ENCODE data around the gene ABLIM2. TPM values are rescaled to one million over a fixed set of nuclear protein-coding genes. Genes with fewer than 3 reads are reported as not detected.

Gene ABLIM2
- total and polyA plus RNA-seq, 4 experiments from 2014 or later = 0.44 to 7.9 (median 3.8) TPM

DNA sequence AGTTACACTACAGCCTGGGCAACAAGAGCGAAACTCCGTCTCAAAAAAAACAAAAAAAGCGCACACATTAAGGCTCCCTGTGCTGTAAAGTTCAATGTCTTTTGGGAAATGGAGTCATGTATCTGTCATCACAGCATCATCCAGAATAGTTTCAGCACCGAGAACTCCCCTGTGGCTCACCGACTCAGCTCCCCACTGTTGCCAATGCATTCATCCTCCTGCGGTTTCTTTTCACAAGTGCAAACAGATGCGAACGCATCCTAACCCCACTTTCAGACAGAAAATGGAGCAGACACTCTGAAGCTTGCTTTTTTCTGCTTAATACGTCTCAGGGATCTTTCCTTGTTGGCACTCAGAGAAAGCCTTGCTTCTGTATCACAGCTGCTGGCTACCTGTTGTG lies 26.7 kb upstream of the ABLIM2 start:
- H3K27ac ChIP-seq (ENCODE audit: low read depth, low read length) = no peak overlapping the region
- intact Hi-C loops (cut with micrococcal nuclease) = no loop called here
- H3K36me3 ChIP-seq (ENCODE audit: insufficient read depth, low read length) = no peaks in the 10 kb centered on the region
- CTCF ChIA-PET (ENCODE audit: partially characterized antibody) = no interaction called here
- no peak overlapping the region for H3K4me3 ChIP-seq (ENCODE audit: low read length in 2 of 2)
- H3K4me3 Mint-ChIP-seq = no peak overlapping the region
- no peaks in the 10 kb centered on the region for H3K4me1 Mint-ChIP-seq
- no peaks in the 10 kb centered on the region for H3K27me3 ChIP-seq (ENCODE audit: insufficient read depth, low read length)
- POLR2A ChIA-PET (ENCODE audit: partially characterized antibody) = no interaction called here
- H3K4me1 ChIP-seq (ENCODE audit: insufficient read depth, low read length) = no peaks in the 10 kb centered on the region
- peaks cover 0 to 2% of the 10 kb centered on the region in 2 donors for H3K27me3 Mint-ChIP-seq
- no peak for DNase-seq
- no peak overlapping the region for H3K27ac Mint-ChIP-seq
- peaks cover 0 to 2% (median 0%) of the 10 kb centered on the region in 8 donors for H3K9me3 Mint-ChIP-seq
- H3K9me3 ChIP-seq (ENCODE audit: control insufficient read depth in 1 of 2, low read length in 2 of 2) = no peaks in the 10 kb centered on the region
- H3K36me3 Mint-ChIP-seq = no peaks in the 10 kb centered on the region

DNA sequence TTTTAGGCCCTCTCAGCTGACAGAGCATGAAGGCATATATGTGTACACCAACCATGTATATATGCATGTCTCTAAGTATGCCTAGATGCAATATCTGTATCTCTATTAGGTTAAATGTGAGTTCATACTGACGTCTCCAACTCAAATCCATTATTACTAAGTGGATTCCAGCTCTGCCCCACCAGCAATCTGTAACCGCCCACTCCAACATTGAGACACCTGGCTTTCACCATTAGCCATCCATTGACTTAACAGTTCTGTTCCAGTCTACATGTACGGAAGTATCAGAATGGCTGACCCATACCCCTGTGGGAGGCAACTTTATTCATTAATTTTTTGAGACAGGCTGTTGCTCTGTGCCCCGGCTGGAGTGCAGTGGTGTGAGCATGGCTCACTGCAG lies 25.4 kb upstream of the ABLIM2 start:
- intact Hi-C loops (cut with micrococcal nuclease) = no loop called here
- no peak overlapping the region for H3K27ac Mint-ChIP-seq

DNA sequence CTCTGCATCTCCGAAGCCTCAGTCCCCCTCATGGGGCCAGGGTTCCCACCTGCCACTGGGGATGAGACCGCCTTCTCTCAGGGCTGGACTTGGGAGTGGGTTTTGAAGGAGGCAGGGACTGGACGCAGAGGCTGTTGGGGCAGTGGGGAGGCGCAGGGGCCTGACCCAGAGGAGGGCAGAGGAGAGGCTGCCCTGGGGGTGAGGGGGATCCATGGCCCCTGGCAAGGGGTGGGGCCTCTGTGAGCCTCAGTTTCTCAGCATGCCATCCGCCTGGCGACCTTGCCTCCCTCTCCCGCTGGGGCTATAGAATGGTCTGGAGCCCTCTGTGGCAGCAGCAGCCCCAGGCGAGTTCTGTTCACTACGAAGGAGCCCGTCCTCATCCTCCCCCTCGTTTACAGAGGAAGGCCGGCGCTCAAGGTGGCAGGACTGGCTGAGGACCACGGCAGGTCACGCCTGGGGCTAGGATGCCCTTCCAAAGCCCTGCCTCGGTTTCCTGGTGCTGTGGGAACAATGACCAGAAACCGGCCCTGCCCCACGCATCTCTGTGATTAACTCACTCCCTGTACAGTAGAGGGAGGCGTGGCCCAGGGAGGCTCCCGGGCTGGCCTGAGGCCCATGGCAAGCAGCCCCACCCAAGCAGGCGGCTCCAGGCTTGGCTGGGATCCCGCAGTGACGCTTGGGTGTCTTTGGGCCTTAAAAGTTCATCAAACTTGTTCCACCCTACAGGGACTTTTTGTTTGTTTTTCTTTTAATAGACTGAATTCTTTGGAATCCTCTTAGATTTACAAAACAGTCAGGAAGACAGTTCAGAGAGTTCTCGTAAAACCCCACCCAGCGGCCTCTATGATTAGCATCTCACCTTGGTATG lies 24.5 kb upstream of the ABLIM2 start:
- Mint-ChIP-seq H3K4me3 (no peak overlapping the region), H3K4me1 (no peaks in the 10 kb centered on the region), H3K27ac (no peak overlapping the region), H3K9me3 (peaks cover 0 to 2% (median 0%) of the 10 kb centered on the region in 8 donors), H3K27me3 (peaks cover 0 to 2% of the 10 kb centered on the region in 2 donors), H3K36me3 (no peaks in the 10 kb centered on the region)
- no peaks in the 10 kb centered on the region for H3K4me1 ChIP-seq (ENCODE audit: insufficient read depth, low read length)
- ChIA-PET POLR2A (ENCODE audit: partially characterized antibody) (no interaction called here), CTCF (ENCODE audit: partially characterized antibody) (no interaction called here)
- H3K27ac ChIP-seq (ENCODE audit: low read depth, low read length) = no peak overlapping the region
- H3K9me3 ChIP-seq (ENCODE audit: control insufficient read depth in 1 of 2, low read length in 2 of 2) = no peaks in the 10 kb centered on the region
- H3K36me3 ChIP-seq (ENCODE audit: insufficient read depth, low read length) = no peaks in the 10 kb centered on the region
- H3K27me3 ChIP-seq (ENCODE audit: insufficient read depth, low read length) = no peaks in the 10 kb centered on the region
- intact Hi-C loops (cut with micrococcal nuclease) = no loop called here
- no peak overlapping the region for H3K4me3 ChIP-seq (ENCODE audit: low read length in 2 of 2)
- no peak for DNase-seq

More for the DNA sequence above, 25.4 kb upstream of the ABLIM2 start:
- Mint-ChIP-seq H3K9me3 (peaks cover 0 to 2% (median 0%) of the 10 kb centered on the region in 8 donors), H3K4me1 (no peaks in the 10 kb centered on the region), H3K36me3 (no peaks in the 10 kb centered on the region), H3K4me3 (no peak overlapping the region), H3K27me3 (peaks cover 0 to 2% of the 10 kb centered on the region in 2 donors)
- Histone ChIP-seq H3K27ac (ENCODE audit: low read depth, low read length) (no peak overlapping the region), H3K36me3 (ENCODE audit: insufficient read depth, low read length) (no peaks in the 10 kb centered on the region), H3K9me3 (ENCODE audit: control insufficient read depth in 1 of 2, low read length in 2 of 2) (no peaks in the 10 kb centered on the region), H3K4me3 (ENCODE audit: low read length in 2 of 2) (no peak overlapping the region), H3K4me1 (ENCODE audit: insufficient read depth, low read length) (no peaks in the 10 kb centered on the region), H3K27me3 (ENCODE audit: insufficient read depth, low read length) (no peaks in the 10 kb centered on the region)
- ChIA-PET POLR2A (ENCODE audit: partially characterized antibody) (interaction anchor here (0.6 kb wide), 1 partner anchor 316 kb away, joined by 3 read pairs; no protein-coding TSS in a partner anchor), CTCF (ENCODE audit: partially characterized antibody) (no interaction called here)
- DNase-seq = no peak

DNA sequence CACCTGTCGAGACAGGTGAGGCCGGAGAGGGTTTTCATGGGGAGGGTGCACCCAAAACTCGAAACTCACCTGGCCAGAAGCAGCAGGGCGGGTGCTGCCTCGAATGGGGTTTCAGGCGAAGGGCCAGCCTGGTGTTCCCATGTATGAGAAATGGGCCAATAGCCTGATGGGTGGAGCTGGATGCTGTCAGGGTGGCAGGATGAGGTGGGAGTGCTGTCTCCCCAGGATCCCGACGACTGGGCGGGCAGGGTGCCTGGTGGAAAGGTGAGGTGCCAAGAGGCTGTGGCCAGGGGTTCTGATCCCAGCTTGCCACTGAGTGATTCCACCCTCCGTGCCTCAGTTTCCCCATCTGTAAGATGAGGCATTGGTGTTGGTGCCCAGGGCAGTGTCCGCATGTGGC lies 23.7 kb upstream of the ABLIM2 start:
- H3K9me3 ChIP-seq (ENCODE audit: control insufficient read depth in 1 of 2, low read length in 2 of 2) = no peaks in the 10 kb centered on the region
- no peaks in the 10 kb centered on the region for H3K36me3 ChIP-seq (ENCODE audit: insufficient read depth, low read length)
- Mint-ChIP-seq H3K36me3 (no peaks in the 10 kb centered on the region), H3K9me3 (peaks cover 0 to 2% (median 0%) of the 10 kb centered on the region in 8 donors), H3K27ac (no peak overlapping the region), H3K4me1 (no peaks in the 10 kb centered on the region), H3K27me3 (peaks cover 0 to 2% of the 10 kb centered on the region in 2 donors), H3K4me3 (no peak overlapping the region)
- CTCF ChIA-PET (ENCODE audit: partially characterized antibody) = no interaction called here
- H3K4me3 ChIP-seq (ENCODE audit: low read length in 2 of 2) = no peak overlapping the region
- POLR2A ChIA-PET (ENCODE audit: partially characterized antibody) = no interaction called here
- intact Hi-C loops (cut with micrococcal nuclease) = no loop called here
- H3K27me3 ChIP-seq (ENCODE audit: insufficient read depth, low read length) = no peaks in the 10 kb centered on the region
- DNase-seq = no peak
- H3K27ac ChIP-seq (ENCODE audit: low read depth, low read length) = no peak overlapping the region
- no peaks in the 10 kb centered on the region for H3K4me1 ChIP-seq (ENCODE audit: insufficient read depth, low read length)

DNA sequence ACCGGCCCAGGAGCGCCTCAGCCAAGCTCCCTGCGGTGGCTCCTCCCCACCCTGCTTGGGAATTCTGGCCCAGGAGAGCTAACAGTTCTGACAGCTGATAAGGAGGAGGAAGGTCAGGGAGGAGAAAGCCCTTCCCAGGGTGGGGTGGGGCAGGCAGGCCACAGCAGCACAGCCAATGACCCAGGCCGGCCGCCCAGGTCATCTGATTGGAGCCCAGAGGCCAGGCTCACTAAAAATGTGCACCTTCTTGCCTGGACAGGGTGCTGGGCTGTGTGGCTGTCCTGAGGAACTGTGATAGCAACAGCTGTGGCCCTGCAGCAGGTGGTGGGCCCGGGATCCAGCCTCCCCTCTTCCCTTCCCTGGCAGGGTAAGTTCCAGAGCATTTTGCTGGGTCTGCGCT lies 23.2 kb upstream of the ABLIM2 start:
- no peaks in the 10 kb centered on the region for H3K4me1 ChIP-seq (ENCODE audit: insufficient read depth, low read length)
- H3K9me3 Mint-ChIP-seq = peaks cover 0 to 2% (median 0%) of the 10 kb centered on the region in 8 donors
- no peaks in the 10 kb centered on the region for H3K36me3 Mint-ChIP-seq
- no peaks in the 10 kb centered on the region for H3K27me3 ChIP-seq (ENCODE audit: insufficient read depth, low read length)
- H3K27ac Mint-ChIP-seq = no peak overlapping the region
- intact Hi-C loops (cut with micrococcal nuclease) = no loop called here
- no peaks in the 10 kb centered on the region for H3K9me3 ChIP-seq (ENCODE audit: control insufficient read depth in 1 of 2, low read length in 2 of 2)
- DNase-seq = no peak
- ChIA-PET CTCF (ENCODE audit: partially characterized antibody) (no interaction called here), POLR2A (ENCODE audit: partially characterized antibody) (no interaction called here)
- no peak overlapping the region for H3K4me3 Mint-ChIP-seq
- H3K27me3 Mint-ChIP-seq = peaks cover under 1% of the 10 kb centered on the region in 2 donors
- no peaks in the 10 kb centered on the region for H3K36me3 ChIP-seq (ENCODE audit: insufficient read depth, low read length)
- no peak overlapping the region for H3K4me3 ChIP-seq (ENCODE audit: low read length in 2 of 2)
- H3K4me1 Mint-ChIP-seq = peaks cover 0 to 1% (median 0%) of the 10 kb centered on the region in 4 donors
- H3K27ac ChIP-seq (ENCODE audit: low read depth, low read length) = no peak overlapping the region

DNA sequence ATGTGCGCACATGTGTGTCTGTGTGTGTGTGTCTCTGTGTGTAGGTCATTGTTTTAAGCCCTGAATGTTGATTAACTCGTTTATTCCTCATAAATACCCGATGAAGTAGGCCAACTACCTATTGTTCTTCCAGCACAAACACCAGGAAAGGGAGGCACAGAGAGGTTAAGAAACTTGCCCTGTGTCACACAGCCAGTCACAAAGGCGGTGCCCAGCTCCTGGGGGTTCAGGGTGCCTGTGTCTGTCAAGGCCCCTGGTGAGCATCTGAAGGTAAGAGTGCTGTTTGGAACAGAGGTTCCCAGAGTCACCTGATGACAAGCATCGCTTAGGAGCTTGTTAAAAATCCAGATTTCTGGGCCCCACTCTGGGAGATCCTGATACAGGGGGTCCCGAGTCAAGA lies 22.5 kb upstream of the ABLIM2 start:
- Mint-ChIP-seq H3K4me3 (no peak overlapping the region), H3K4me1 (peaks cover 0 to 2% (median 0%) of the 10 kb centered on the region in 4 donors), H3K9me3 (no peaks in the 10 kb centered on the region), H3K27me3 (peaks cover 0 to 1% of the 10 kb centered on the region in 2 donors), H3K36me3 (no peaks in the 10 kb centered on the region), H3K27ac (no peak overlapping the region)
- Histone ChIP-seq H3K27me3 (ENCODE audit: insufficient read depth, low read length) (no peaks in the 10 kb centered on the region), H3K27ac (ENCODE audit: low read depth, low read length) (no peak overlapping the region), H3K4me1 (ENCODE audit: insufficient read depth, low read length) (no peaks in the 10 kb centered on the region), H3K9me3 (ENCODE audit: control insufficient read depth in 1 of 2, low read length in 2 of 2) (no peaks in the 10 kb centered on the region), H3K36me3 (ENCODE audit: insufficient read depth, low read length) (no peaks in the 10 kb centered on the region), H3K4me3 (ENCODE audit: low read length in 2 of 2) (no peak overlapping the region)
- POLR2A ChIA-PET (ENCODE audit: partially characterized antibody) = no interaction called here
- intact Hi-C loops (cut with micrococcal nuclease) = no loop called here
- CTCF ChIA-PET (ENCODE audit: partially characterized antibody) = no interaction called here
- DNase-seq = no peak

DNA sequence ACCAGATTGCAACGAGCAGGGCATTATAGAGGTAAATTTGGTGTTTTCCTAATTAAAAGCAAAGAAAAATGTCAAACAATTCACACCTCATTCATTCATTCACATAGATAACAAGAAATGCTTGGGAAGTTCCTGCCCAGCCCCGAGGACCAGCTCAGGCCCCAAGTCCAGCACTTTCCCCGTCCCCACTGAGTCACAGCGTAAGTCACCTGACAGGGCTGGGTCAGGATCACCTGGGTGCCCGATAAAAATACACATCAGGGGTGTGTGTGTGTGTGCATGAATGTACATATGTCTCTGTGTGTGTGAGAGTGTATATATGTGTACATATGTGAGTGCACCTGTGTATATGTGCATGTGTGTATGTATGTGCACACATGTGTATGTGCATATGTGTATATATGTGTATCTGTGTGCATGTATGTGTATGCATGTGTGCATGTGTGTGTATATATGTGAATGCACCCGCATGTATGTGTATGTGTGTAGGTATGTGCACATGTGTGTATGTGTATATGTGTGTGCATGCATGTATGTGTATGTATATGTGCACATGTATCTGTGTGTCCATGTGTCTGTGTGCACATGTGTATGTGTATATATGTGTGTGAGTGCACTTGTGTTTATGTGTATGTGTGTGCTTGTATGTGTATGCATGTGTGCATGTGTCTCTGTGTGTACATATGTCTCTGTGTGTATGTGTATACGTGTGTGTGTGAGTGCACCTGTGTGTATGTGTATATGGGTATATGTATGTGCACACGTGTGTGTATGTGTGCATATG lies 21.9 kb upstream of the ABLIM2 start:
- ChIA-PET POLR2A (ENCODE audit: partially characterized antibody) (no interaction called here), CTCF (ENCODE audit: partially characterized antibody) (interaction anchor here (4.4 kb wide), 1 partner anchor 222 kb away, joined by 39 read pairs; no protein-coding TSS in a partner anchor)
- no peak overlapping the region for H3K4me3 Mint-ChIP-seq
- peaks cover 0 to 2% (median 0%) of the 10 kb centered on the region in 4 donors for H3K4me1 Mint-ChIP-seq
- intact Hi-C loops (cut with micrococcal nuclease) = no loop called here
- no peaks in the 10 kb centered on the region for H3K9me3 Mint-ChIP-seq
- no peaks in the 10 kb centered on the region for H3K9me3 ChIP-seq (ENCODE audit: control insufficient read depth in 1 of 2, low read length in 2 of 2)
- no peaks in the 10 kb centered on the region for H3K27me3 ChIP-seq (ENCODE audit: insufficient read depth, low read length)
- no peaks in the 10 kb centered on the region for H3K36me3 Mint-ChIP-seq
- H3K27ac ChIP-seq (ENCODE audit: low read depth, low read length) = no peak overlapping the region
- peaks cover 0 to 1% of the 10 kb centered on the region in 2 donors for H3K27me3 Mint-ChIP-seq
- no peak overlapping the region for H3K4me3 ChIP-seq (ENCODE audit: low read length in 2 of 2)
- DNase-seq = no peak
- H3K4me1 ChIP-seq (ENCODE audit: insufficient read depth, low read length) = no peaks in the 10 kb centered on the region
- no peak overlapping the region for H3K27ac Mint-ChIP-seq
- H3K36me3 ChIP-seq (ENCODE audit: insufficient read depth, low read length) = no peaks in the 10 kb centered on the region

Measured in CD4-positive, alpha-beta memory T cell (primary cell).